ENCODE results near the gene VWC2. TPM values are rescaled to one million over a fixed set of nuclear protein-coding genes. Genes with fewer than 3 reads are reported as not detected.

The VWC2 gene
- total and polyA plus RNA-seq, 2 donors (not counting 1 experiment from before 2014, with no cell fraction given): not detected

DNA sequence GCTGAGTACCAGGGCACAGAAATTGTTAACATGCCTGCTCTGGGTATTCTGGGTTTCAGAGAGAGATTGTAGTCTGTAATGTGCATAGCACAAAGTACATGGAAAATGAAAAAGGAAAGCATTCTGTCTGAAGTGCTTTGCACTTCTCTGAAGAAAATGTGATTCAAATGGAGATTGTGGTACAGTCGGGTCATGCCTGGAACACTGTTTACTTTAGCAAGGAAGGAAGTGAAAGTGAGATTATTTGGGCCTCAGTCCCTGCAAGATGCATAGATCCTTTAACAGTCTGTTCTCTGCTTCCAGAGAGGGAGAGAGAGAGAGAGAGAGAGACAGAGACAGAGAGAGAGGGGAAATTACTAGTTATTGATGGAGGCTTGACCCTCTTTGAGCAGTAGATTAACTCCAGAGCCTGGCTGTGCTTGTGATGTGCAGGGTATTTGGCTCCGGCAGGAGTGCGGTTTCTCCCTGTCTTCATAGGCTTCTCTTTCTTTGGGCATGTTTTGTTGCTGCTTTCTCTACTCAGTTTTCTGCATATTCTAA is 5.4 kb downstream of the VWC2 start:
- no peak overlapping the region for H3K9ac ChIP-seq (ENCODE audit: insufficient read depth, low read length)
- H3K4me3 ChIP-seq (replicated peaks in 1 of 4; ENCODE audit: control extremely low read depth in 1 of 4, insufficient read depth in 1 of 4, low read depth in 3 of 4, low read length in 4 of 4): no peak overlapping the region
- no peak overlapping the region for H2AFZ ChIP-seq (ENCODE audit: low read length)
- no peaks in the 10 kb centered on the region for H4K20me1 ChIP-seq (ENCODE audit: control insufficient read depth, extremely low read depth, insufficient read depth, low read length)
- H3K79me2 ChIP-seq (ENCODE audit: control insufficient read depth, insufficient read depth, low read length): no peaks in the 10 kb centered on the region
- H3K4me1 ChIP-seq (ENCODE audit: control insufficient read depth, extremely low read depth, insufficient read depth, low read length): no peaks in the 10 kb centered on the region
- no peak for TF ChIP-seq CTCF (conservative IDR thresholded peaks at IDR 0.05 in 1 of 2, IDR thresholded peaks at IDR 0.05 in 1 of 2; ENCODE audit: low read depth in 1 of 2, low read length in 2 of 2)
- no peaks in the 10 kb centered on the region for H3K9me3 ChIP-seq (ENCODE audit: control insufficient read depth, insufficient read depth, low read depth, low read length)
- DNase-seq (ENCODE audit: low read depth in 2 of 2): no peak
- H3K36me3 ChIP-seq (ENCODE audit: control insufficient read depth, insufficient read depth, low read length): no peaks in the 10 kb centered on the region
- H3K27me3 ChIP-seq (ENCODE audit: control insufficient read depth, insufficient read depth, low read length): peaks cover 15% of the 10 kb centered on the region
- no peak overlapping the region for H3K27ac ChIP-seq (ENCODE audit: insufficient read depth, low read length)
- H3K4me2 ChIP-seq (ENCODE audit: extremely low read depth, insufficient read depth, low read length): no peak overlapping the region

GRCh38 chr7:49780953-49781352 is 7.5 kb downstream of the VWC2 start:
- TF ChIP-seq CTCF (conservative IDR thresholded peaks at IDR 0.05 in 1 of 2, IDR thresholded peaks at IDR 0.05 in 1 of 2; ENCODE audit: low read depth in 1 of 2, low read length in 2 of 2) (no peak), EZH2 (IDR thresholded peaks at IDR 0.05; ENCODE audit: low read length, missing control alignments) (no peak)
- H2AFZ ChIP-seq (ENCODE audit: low read length): no peak overlapping the region
- peaks cover 3% of the 10 kb centered on the region for H3K27me3 ChIP-seq (ENCODE audit: control insufficient read depth, insufficient read depth, low read length)
- H3K36me3 ChIP-seq (ENCODE audit: control insufficient read depth, insufficient read depth, low read length): no peaks in the 10 kb centered on the region
- H3K27ac ChIP-seq (ENCODE audit: insufficient read depth, low read length): no peak overlapping the region
- DNase-seq (ENCODE audit: low read depth in 2 of 2): no peak
- no peaks in the 10 kb centered on the region for H4K20me1 ChIP-seq (ENCODE audit: control insufficient read depth, extremely low read depth, insufficient read depth, low read length)
- no peak overlapping the region for H3K9ac ChIP-seq (ENCODE audit: insufficient read depth, low read length)
- H3K79me2 ChIP-seq (ENCODE audit: control insufficient read depth, insufficient read depth, low read length): no peaks in the 10 kb centered on the region
- H3K4me3 ChIP-seq (replicated peaks in 1 of 4; ENCODE audit: control extremely low read depth in 1 of 4, insufficient read depth in 1 of 4, low read depth in 3 of 4, low read length in 4 of 4): no peak overlapping the region
- H3K9me3 ChIP-seq (ENCODE audit: control insufficient read depth, insufficient read depth, low read depth, low read length): no peaks in the 10 kb centered on the region
- no peak overlapping the region for H3K4me2 ChIP-seq (ENCODE audit: extremely low read depth, insufficient read depth, low read length)
- no peaks in the 10 kb centered on the region for H3K4me1 ChIP-seq (ENCODE audit: control insufficient read depth, extremely low read depth, insufficient read depth, low read length)

- TF ChIP-seq CTCF (conservative IDR thresholded peaks at IDR 0.05 in 1 of 2, IDR thresholded peaks at IDR 0.05 in 1 of 2; ENCODE audit: low read depth in 1 of 2, low read length in 2 of 2): no peak
- TF ChIP-seq EZH2 (IDR thresholded peaks at IDR 0.05; ENCODE audit: low read length, missing control alignments): no peak
- DNase-seq (ENCODE audit: low read depth in 2 of 2): no peak
- no peaks in the 10 kb centered on the region for H3K79me2 ChIP-seq (ENCODE audit: control insufficient read depth, insufficient read depth, low read length)
- H3K9me3 ChIP-seq (ENCODE audit: control insufficient read depth, insufficient read depth, low read depth, low read length): no peaks in the 10 kb centered on the region
- no peaks in the 10 kb centered on the region for H3K36me3 ChIP-seq (ENCODE audit: control insufficient read depth, insufficient read depth, low read length)
- no peaks in the 10 kb centered on the region for H4K20me1 ChIP-seq (ENCODE audit: control insufficient read depth, extremely low read depth, insufficient read depth, low read length)
- H3K4me2 ChIP-seq (ENCODE audit: extremely low read depth, insufficient read depth, low read length): no peak overlapping the region
- no peaks in the 10 kb centered on the region for H3K4me1 ChIP-seq (ENCODE audit: control insufficient read depth, extremely low read depth, insufficient read depth, low read length)
- no peak overlapping the region for H3K27ac ChIP-seq (ENCODE audit: insufficient read depth, low read length)
- no peak overlapping the region for H2AFZ ChIP-seq (ENCODE audit: low read length)
- H3K27me3 ChIP-seq (ENCODE audit: control insufficient read depth, insufficient read depth, low read length): no peaks in the 10 kb centered on the region
- H3K4me3 ChIP-seq (replicated peaks in 1 of 4; ENCODE audit: control extremely low read depth in 1 of 4, insufficient read depth in 1 of 4, low read depth in 3 of 4, low read length in 4 of 4): no peak overlapping the region
- no peak overlapping the region for H3K9ac ChIP-seq (ENCODE audit: insufficient read depth, low read length)
Observed at GRCh38 chr7:49781996-49782395, 8.6 kb downstream of the VWC2 start.
